Right lobe of liver (tissue), 6 donors: ENCODE data around the gene KCNH1. TPM values are rescaled to one million over a fixed set of nuclear protein-coding genes. Genes with fewer than 3 reads are reported as not detected.

Source experiments
- ATAC-seq, 4 donors: fragments of 200-7000 bp; cut with Tn5 transposase; one replicate each; pipeline ENCODE4 v1.9.1; 2020; ENCODE audit warnings: mild to moderate bottlenecking in 4 of 4, moderate library complexity in 4 of 4
- DNase-seq, 3 donors: peaks; one replicate each; pipeline ENCODE4 v3.0.0-alpha.2; 2020
- H3K27ac ChIP-seq, 3 donors: fragments of 200-600 bp; one replicate each; pipeline ENCODE4 v1.8.0; 2022
- H3K27me3 ChIP-seq, 2 donors: fragments of 200-600 bp; one replicate each; pipeline ENCODE4 v1.8.0; 2022
- H3K36me3 ChIP-seq, 4 donors: fragments of 200-600 bp; sonication (generic) in 1 of 4; one replicate each; pipeline versions ENCODE4 v1.5.1 to v1.8.0; 2017 to 2022; ENCODE audit warnings: control low read depth in 1 of 4
- H3K4me1 ChIP-seq, 4 donors: fragments of 200-600 bp; sonication (generic) in 1 of 4; one replicate each; pipeline versions ENCODE4 v1.5.1 to v1.8.0; 2017 to 2022; ENCODE audit warnings: control low read depth in 1 of 4
- H3K4me3 ChIP-seq, 3 donors: fragments of 200-600 bp; one replicate each; pipeline ENCODE4 v1.8.0; 2022
- H3K9me3 ChIP-seq, 4 donors: fragments of 200-600 bp; sonication (generic) in 1 of 4; one replicate each; pipeline versions ENCODE4 v1.5.1 to v1.8.0; 2017 to 2022; ENCODE audit warnings: control low read depth in 1 of 4
- CTCF ChIP-seq, 4 donors: fragments of 200-600 bp in 3 of 4; fragments of 450-650 bp in 1 of 4; IDR thresholded peaks; one replicate each; pipeline versions ENCODE4 v1.5.1 to v1.8.0; 2016 to 2022; ENCODE audit warnings: antibody characterized with exemption in 4 of 4, mild to moderate bottlenecking in 2 of 4
- POLR2A ChIP-seq: fragments of 450-650 bp; IDR thresholded peaks from one replicate; pipeline ENCODE4 v1.6.1; 2017; ENCODE audit warnings: antibody characterized with exemption, mild to moderate bottlenecking
- WGBS: methylation state at CpG from one replicate; pipeline ENCODE4 v1.1.6; 2018; ENCODE audit warnings: low coverage, low lambda C conversion rate; ENCODE audit not compliant: insufficient coverage; ENCODE audit errors: missing lambda C conversion rate; 5-methylcytosine and 5-hydroxymethylcytosine counted together
- intact Hi-C, 2 donors: fragments of 100-400 bp; cut with DNase I; formaldehyde crosslinking; loops; one replicate each; pipeline versions ENCODE4 v1.11.2 to v1.14.1; 2022
- total RNA-seq, 6 experiments: library from RNA; depleted of rRNA in 2 of 6; stranded (reverse); fragments of >200 nt in 2 of 6; fragmentation: NEBNext Ultra II Directional in 3 of 6; extraction: Animal tissue kit (Norgen Biotek cat#: 25700) in 3 of 6; gene quantifications; one replicate each; pipeline versions ENCODE4 v1.1.0 to v1.2.4, GENCODE V29; 2016 to 2023
- donor health status: DM: no; HTN: yes; CAD: no.
- donor health status: DM: no; HTN: no; CAD: no.
- donor health status: DM: no; HTN: no; CAD: no.
- donor health status: DM: no; HTN: yes; CAD: no.
- donor health status: DM: no; HTN: yes; CAD: no.

KCNH1 gene
- total RNA-seq, 6 experiments from 2014 or later, result not detected

GRCh38 chr1:210822932-210823331 is 311.0 kb downstream of the KCNH1 start:
- Histone ChIP-seq H3K36me3 (no peaks in the 10 kb centered on the region), H3K9me3 (no peaks in the 10 kb centered on the region), H3K27me3 (no peaks in the 10 kb centered on the region), H3K27ac (no peak overlapping the region), H3K4me3 (no peak overlapping the region), H3K4me1 (peaks cover 0 to 9% (median 0%) of the 10 kb centered on the region in 4 donors)
- peak; percentile 87 to 95 (median 88) for ATAC-seq
- WGBS, result 44% methylated on average over 1 of the region's 1 CpG
- peak in 2 of 3 donors; percentile 33 to 57 for DNase-seq
- intact Hi-C loops, result no loop called here
- TF ChIP-seq CTCF (IDR thresholded peaks at IDR 0.05), result no peak
- no peak for TF ChIP-seq POLR2A

- Histone ChIP-seq H3K27me3 (no peaks in the 10 kb centered on the region), H3K36me3 (no peaks in the 10 kb centered on the region), H3K4me1 (peaks cover 0 to 9% (median 0%) of the 10 kb centered on the region in 4 donors), H3K9me3 (no peaks in the 10 kb centered on the region), H3K4me3 (no peak overlapping the region), H3K27ac (no peak overlapping the region)
- ATAC-seq (no peak), DNase-seq (no peak)
- WGBS, result 100% methylated on average over 1 of the region's 2 CpGs
- TF ChIP-seq CTCF (IDR thresholded peaks at IDR 0.05), result no peak
- no peak for TF ChIP-seq POLR2A
- intact Hi-C loops, result no loop called here
Observed at GRCh38 chr1:210822241-210822640, 311.7 kb downstream of the KCNH1 start.

- intact Hi-C loops, result no loop called here
Observed at GRCh38 chr1:210821615-210822014, 312.3 kb downstream of the KCNH1 start.

GRCh38 chr1:210819266-210819665 is 314.7 kb downstream of the KCNH1 start:
- TF ChIP-seq POLR2A, result no peak
- TF ChIP-seq CTCF (IDR thresholded peaks at IDR 0.05), result no peak
- no peak overlapping the region for H3K4me3 ChIP-seq
- H3K36me3 ChIP-seq, result no peaks in the 10 kb centered on the region
- no peaks in the 10 kb centered on the region for H3K27me3 ChIP-seq
- H3K27ac ChIP-seq, result no peak overlapping the region
- intact Hi-C loops, result no loop called here
- H3K4me1 ChIP-seq, result peaks cover 0 to 9% (median 0%) of the 10 kb centered on the region in 4 donors
- H3K9me3 ChIP-seq, result no peaks in the 10 kb centered on the region
- ATAC-seq, result no peak
- 79% methylated on average over 4 of the region's 4 CpGs for WGBS
- no peak for DNase-seq

More at GRCh38 chr1:210821615-210822014, 312.3 kb downstream of the KCNH1 start:
- TF ChIP-seq CTCF (IDR thresholded peaks at IDR 0.05), result no peak
- TF ChIP-seq POLR2A, result no peak
- Histone ChIP-seq H3K9me3 (no peaks in the 10 kb centered on the region), H3K27ac (no peak overlapping the region), H3K4me3 (no peak overlapping the region), H3K27me3 (no peaks in the 10 kb centered on the region), H3K36me3 (no peaks in the 10 kb centered on the region), H3K4me1 (peaks cover 0 to 9% (median 0%) of the 10 kb centered on the region in 4 donors)
- WGBS, result 94% methylated on average over 3 of the region's 3 CpGs
- DNase-seq (no peak), ATAC-seq (no peak)
